ENCODE data around the gene RORB.

- TF ChIP-seq CTCF (IDR thresholded peaks at IDR 0.05; ENCODE audit: insufficient read depth, low read depth, low read length) = no peak
- TF ChIP-seq EZH2 (IDR thresholded peaks at IDR 0.05; ENCODE audit: insufficient read depth, low read length) = no peak
Observed at GRCh38 chr9:74449060-74449459, 48.1 kb upstream of the RORB start.

Data from astrocyte (in vitro differentiated cells and primary cell).